ENCODE results near the gene CHMP1A.

CHMP1A gene

DNA sequence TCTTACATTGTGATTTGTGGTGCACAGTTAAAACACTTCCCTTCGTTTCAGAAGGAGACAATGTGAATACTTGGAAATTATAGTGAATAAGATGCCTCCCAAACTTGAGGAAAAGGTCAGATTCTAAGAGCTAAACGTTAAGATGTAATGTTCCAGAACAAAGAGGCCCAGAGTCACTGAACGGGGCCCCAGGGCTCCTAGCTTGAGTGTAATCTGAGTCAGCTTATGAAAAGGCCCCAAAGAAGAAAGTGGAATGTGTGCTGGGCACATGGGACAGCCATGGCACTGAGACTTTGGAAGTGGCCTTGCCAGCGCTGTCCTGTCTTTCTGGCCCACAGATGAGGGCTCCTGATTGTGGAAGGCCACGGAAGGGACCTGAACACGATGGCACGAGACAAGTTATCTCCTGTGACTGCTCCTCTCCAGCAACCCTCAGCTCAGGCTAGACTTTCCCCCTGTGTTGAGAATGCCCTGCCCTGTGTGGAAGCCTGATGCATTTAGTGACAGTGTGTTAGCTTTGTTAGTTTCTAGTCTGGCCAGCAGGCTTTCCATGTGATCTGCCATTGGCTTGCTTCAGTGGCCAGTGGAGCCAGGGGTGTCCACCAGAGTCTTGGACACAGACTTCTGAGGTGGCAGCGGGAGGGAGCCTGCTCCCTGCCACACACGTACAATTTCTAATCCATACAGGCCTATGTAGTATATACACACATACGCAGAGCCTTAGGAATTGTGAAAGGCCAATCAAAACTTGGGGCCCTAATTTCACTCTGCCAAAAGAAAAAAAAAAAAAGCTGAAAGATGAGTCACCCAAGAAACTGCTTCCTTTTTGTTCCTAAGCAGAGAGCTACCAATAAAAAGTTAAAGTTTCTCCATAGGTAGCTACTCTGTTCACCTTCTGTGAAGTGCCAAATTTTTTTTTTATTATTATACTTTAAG lies 13.3 kb upstream of the CHMP1A start:
- Histone ChIP-seq H3K9me3 (ENCODE audit: insufficient read depth, low read length) (no peaks in the 10 kb centered on the region), H3K9ac (ENCODE audit: low read length) (no peak overlapping the region), H3K4me2 (ENCODE audit: low read length) (no peak overlapping the region), H4K20me1 (ENCODE audit: insufficient read depth, low read length) (no peaks in the 10 kb centered on the region), H3K27me3 (ENCODE audit: low read depth, low read length) (no peaks in the 10 kb centered on the region), H3K4me3 (ENCODE audit: low read length) (no peak overlapping the region), H3K36me3 (replicated peaks; ENCODE audit: low read depth, low read length) (peaks cover 2% of the 10 kb centered on the region), H2AFZ (ENCODE audit: low read depth, low read length) (no peak overlapping the region), H3K79me2 (ENCODE audit: low read length) (no peaks in the 10 kb centered on the region), H3K27ac (ENCODE audit: low read length) (no peak overlapping the region), H3K4me1 (ENCODE audit: low read length) (no peaks in the 10 kb centered on the region)
- no peak for TF ChIP-seq CTCF (IDR thresholded peaks at IDR 0.05; ENCODE audit: low read depth, low read length)
- no peak for TF ChIP-seq EZH2phosphoT487 (IDR thresholded peaks at IDR 0.05; ENCODE audit: low read depth)

DNA sequence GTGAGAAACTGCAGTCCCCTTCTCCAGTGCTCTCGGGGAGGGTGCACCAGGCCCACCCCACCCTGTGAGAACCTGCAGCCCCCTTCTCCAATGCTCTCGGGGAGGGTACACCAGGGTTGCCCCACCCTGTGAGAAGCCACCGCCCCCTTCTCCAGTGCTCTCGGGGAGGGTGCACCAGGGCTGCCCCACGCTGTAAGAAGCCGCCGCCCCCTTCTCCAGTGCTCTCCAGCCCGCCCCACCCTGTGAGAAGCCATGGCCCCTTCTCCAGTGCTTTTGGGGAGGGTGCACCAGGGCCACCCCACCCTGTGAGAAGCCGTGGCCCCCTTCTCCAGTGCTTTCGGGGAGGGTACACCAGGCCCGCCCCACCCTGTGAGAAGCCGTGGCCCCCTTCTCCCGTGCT lies 12.2 kb upstream of the CHMP1A start:
- TF ChIP-seq CTCF (IDR thresholded peaks at IDR 0.05; ENCODE audit: low read depth, low read length) (no peak), EZH2phosphoT487 (IDR thresholded peaks at IDR 0.05; ENCODE audit: low read depth) (no peak)
- no peak overlapping the region for H3K27ac ChIP-seq (ENCODE audit: low read length)
- H3K4me2 ChIP-seq (ENCODE audit: low read length) = no peak overlapping the region
- H2AFZ ChIP-seq (ENCODE audit: low read depth, low read length) = no peak overlapping the region
- H3K36me3 ChIP-seq (replicated peaks; ENCODE audit: low read depth, low read length) = peaks cover 2% of the 10 kb centered on the region
- H3K79me2 ChIP-seq (ENCODE audit: low read length) = no peaks in the 10 kb centered on the region
- H3K9ac ChIP-seq (ENCODE audit: low read length) = no peak overlapping the region
- H3K9me3 ChIP-seq (ENCODE audit: insufficient read depth, low read length) = no peaks in the 10 kb centered on the region
- no peaks in the 10 kb centered on the region for H3K27me3 ChIP-seq (ENCODE audit: low read depth, low read length)
- H4K20me1 ChIP-seq (ENCODE audit: insufficient read depth, low read length) = no peaks in the 10 kb centered on the region
- no peak overlapping the region for H3K4me3 ChIP-seq (ENCODE audit: low read length)
- H3K4me1 ChIP-seq (ENCODE audit: low read length) = no peaks in the 10 kb centered on the region

- H3K4me2 ChIP-seq (ENCODE audit: low read length) = no peak overlapping the region
- H2AFZ ChIP-seq (ENCODE audit: low read depth, low read length) = no peak overlapping the region
- H3K27me3 ChIP-seq (ENCODE audit: low read depth, low read length) = no peaks in the 10 kb centered on the region
- H3K36me3 ChIP-seq (replicated peaks; ENCODE audit: low read depth, low read length) = peaks cover 2% of the 10 kb centered on the region
- no peaks in the 10 kb centered on the region for H3K79me2 ChIP-seq (ENCODE audit: low read length)
- H3K9ac ChIP-seq (ENCODE audit: low read length) = no peak overlapping the region
- no peak overlapping the region for H3K4me3 ChIP-seq (ENCODE audit: low read length)
- no peaks in the 10 kb centered on the region for H3K4me1 ChIP-seq (ENCODE audit: low read length)
- no peak overlapping the region for H3K27ac ChIP-seq (ENCODE audit: low read length)
- no peaks in the 10 kb centered on the region for H3K9me3 ChIP-seq (ENCODE audit: insufficient read depth, low read length)
- no peaks in the 10 kb centered on the region for H4K20me1 ChIP-seq (ENCODE audit: insufficient read depth, low read length)
- TF ChIP-seq EZH2phosphoT487 (IDR thresholded peaks at IDR 0.05; ENCODE audit: low read depth) (no peak), CTCF (IDR thresholded peaks at IDR 0.05; ENCODE audit: low read depth, low read length) (no peak)
Measured at GRCh38 chr16:89668790-89669158, 11.3 kb upstream of the CHMP1A start.

DNA sequence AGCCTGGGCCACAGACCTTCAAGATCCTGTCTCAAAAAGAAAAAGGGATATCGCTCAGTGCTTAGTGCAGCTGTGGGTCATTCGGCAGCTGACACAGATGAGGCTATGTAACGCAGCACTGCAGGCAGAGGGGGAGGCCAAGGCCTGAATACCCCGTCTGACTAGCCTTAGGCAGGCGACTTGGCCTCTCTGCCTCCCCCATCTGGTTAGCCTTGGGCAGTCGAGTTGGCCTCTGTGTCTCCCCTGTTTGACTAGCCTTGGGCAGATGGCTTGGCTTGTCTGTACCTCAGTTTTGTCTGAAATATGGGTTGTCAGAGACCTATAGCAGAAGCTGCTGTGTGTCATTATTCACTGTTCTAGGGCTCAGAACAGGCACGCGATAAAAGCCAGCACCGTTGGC lies 10.1 kb upstream of the CHMP1A start:
- H3K9ac ChIP-seq (ENCODE audit: low read length) = no peak overlapping the region
- H3K36me3 ChIP-seq (replicated peaks; ENCODE audit: low read depth, low read length) = peaks cover 2% of the 10 kb centered on the region
- H2AFZ ChIP-seq (ENCODE audit: low read depth, low read length) = no peak overlapping the region

More for the DNA sequence above, 10.1 kb upstream of the CHMP1A start:
- TF ChIP-seq EZH2phosphoT487 (IDR thresholded peaks at IDR 0.05; ENCODE audit: low read depth) = no peak
- Histone ChIP-seq H4K20me1 (ENCODE audit: insufficient read depth, low read length) (no peaks in the 10 kb centered on the region), H3K4me3 (ENCODE audit: low read length) (no peak overlapping the region), H3K79me2 (ENCODE audit: low read length) (no peaks in the 10 kb centered on the region), H3K27ac (ENCODE audit: low read length) (no peak overlapping the region), H3K27me3 (ENCODE audit: low read depth, low read length) (no peaks in the 10 kb centered on the region), H3K9me3 (ENCODE audit: insufficient read depth, low read length) (no peaks in the 10 kb centered on the region), H3K4me1 (ENCODE audit: low read length) (no peaks in the 10 kb centered on the region), H3K4me2 (ENCODE audit: low read length) (no peak overlapping the region)
